ENCODE measurements around the gene TCF7L1. TPM values are rescaled to one million over a fixed set of nuclear protein-coding genes. Genes with fewer than 3 reads are reported as not detected.
"Not testable (repeated sequence)": the region's sequence is repeated elsewhere in the genome, so short reads cannot be mapped to it uniquely, and the experiment has no call there.

The TCF7L1 gene
- total RNA-seq, 1 experiment from 2014 or later = 30.4 TPM

GRCh38 chr2:85330839-85331636, 197.8 kb downstream of the TCF7L1 start:
- H3K4me1 ChIP-seq (ENCODE audit: control insufficient read depth, insufficient read depth, low read length) = no peaks in the 10 kb centered on the region
- H3K27ac ChIP-seq (ENCODE audit: low read length) = no peak overlapping the region
- intact Hi-C loops (cut with micrococcal nuclease; ENCODE audit: unreplicated experiment) = no loop called here
- ChIA-PET CTCF (no interaction called here), POLR2A (no interaction called here)
- no peaks in the 10 kb centered on the region for H3K27me3 ChIP-seq (ENCODE audit: control insufficient read depth, insufficient read depth, low read length)
- in situ Hi-C loops (cut with HindIII; ENCODE audit: low pct_unique_long_range_greater_than_20kb, low sequenced_read_pairs) = no loop called here
- H3K36me3 ChIP-seq (ENCODE audit: control insufficient read depth, insufficient read depth, low read length) = no peaks in the 10 kb centered on the region; the same call in 1 of the 2 replicates
- H3K9me3 ChIP-seq (ENCODE audit: control insufficient read depth, insufficient read depth, low read depth, low read length) = no peaks in the 10 kb centered on the region
- DNase-seq (ENCODE audit: low read depth, low spot score) = no peak
- TF ChIP-seq POLR2AphosphoS5 (IDR thresholded peaks at IDR 0.05; ENCODE audit: low read depth, low read length) (no peak), SIN3A (IDR thresholded peaks at IDR 0.05; ENCODE audit: borderline replicate concordance, insufficient read depth, low read depth, low read length) (no peak), REST (IDR thresholded peaks at IDR 0.05; ENCODE audit: insufficient read depth in 1 of 2, low read depth in 2 of 2, low read length in 1 of 2) (no peak), CTCF (IDR thresholded peaks at IDR 0.05) (no peak), TCF7L2 (IDR thresholded peaks at IDR 0.05; ENCODE audit: low read depth, low read length) (no peak)
- no TSS peak for BruUV-seq (replicated peaks)
- no peak overlapping the region for H3K4me3 ChIP-seq (ENCODE audit: low read depth in 2 of 2, low read length in 2 of 2)
- ATAC-seq = no peak

GRCh38 chr2:85333877-85334276, 200.7 kb downstream of the TCF7L1 start:
- intact Hi-C loops (cut with micrococcal nuclease; ENCODE audit: unreplicated experiment); H3K4me1 ChIP-seq (ENCODE audit: control insufficient read depth, insufficient read depth, low read length); H3K27ac ChIP-seq (ENCODE audit: low read length); H3K36me3 ChIP-seq (ENCODE audit: control insufficient read depth, insufficient read depth, low read length); H3K27me3 ChIP-seq (ENCODE audit: control insufficient read depth, insufficient read depth, low read length); in situ Hi-C loops (cut with HindIII; ENCODE audit: low pct_unique_long_range_greater_than_20kb, low sequenced_read_pairs); ATAC-seq; CTCF ChIA-PET; DNase-seq (ENCODE audit: low read depth, low spot score); H3K9me3 ChIP-seq (ENCODE audit: control insufficient read depth, insufficient read depth, low read depth, low read length); H3K4me3 ChIP-seq (ENCODE audit: low read depth in 2 of 2, low read length in 2 of 2); BruUV-seq (replicated peaks): not testable (repeated sequence)
- POLR2A ChIA-PET = interaction anchor here (0.6 kb wide), 1 partner anchor 41 kb away, joined by 3 read pairs; no protein-coding TSS in a partner anchor

- H3K4me1 ChIP-seq (ENCODE audit: control insufficient read depth, insufficient read depth, low read length) = no peaks in the 10 kb centered on the region
- in situ Hi-C loops (cut with HindIII; ENCODE audit: low pct_unique_long_range_greater_than_20kb, low sequenced_read_pairs) = no loop called here
- no peak for ATAC-seq
- ChIA-PET CTCF (no interaction called here), POLR2A (no interaction called here)
- H3K27me3 ChIP-seq (ENCODE audit: control insufficient read depth, insufficient read depth, low read length) = no peaks in the 10 kb centered on the region
- H3K36me3 ChIP-seq (ENCODE audit: control insufficient read depth, insufficient read depth, low read length) = no peaks in the 10 kb centered on the region
- no peak for DNase-seq (ENCODE audit: low read depth, low spot score)
- BruUV-seq (replicated peaks) = no TSS peak
- no peak overlapping the region for H3K4me3 ChIP-seq (ENCODE audit: low read depth in 2 of 2, low read length in 2 of 2)
- intact Hi-C loops (cut with micrococcal nuclease; ENCODE audit: unreplicated experiment) = no loop called here
- H3K9me3 ChIP-seq (ENCODE audit: control insufficient read depth, insufficient read depth, low read depth, low read length) = no peaks in the 10 kb centered on the region
- no peak for TF ChIP-seq TCF7L2 (IDR thresholded peaks at IDR 0.05; ENCODE audit: low read depth, low read length)
- TF ChIP-seq CTCF (IDR thresholded peaks at IDR 0.05) = no peak
- no peak for TF ChIP-seq POLR2AphosphoS5 (IDR thresholded peaks at IDR 0.05; ENCODE audit: low read depth, low read length)
- no peak for TF ChIP-seq SIN3A (IDR thresholded peaks at IDR 0.05; ENCODE audit: borderline replicate concordance, insufficient read depth, low read depth, low read length)
- no peak for TF ChIP-seq REST (IDR thresholded peaks at IDR 0.05; ENCODE audit: insufficient read depth in 1 of 2, low read depth in 2 of 2, low read length in 1 of 2)
- H3K27ac ChIP-seq (ENCODE audit: low read length) = no peak overlapping the region
Measured at GRCh38 chr2:85334928-85335327, 201.7 kb downstream of the TCF7L1 start.

Measured in Panc1 (cell line).